NCI-H510A (cell line): Measurements from ENCODE around the gene ABCB8.
"Not testable (repeated sequence)": the region's sequence is repeated elsewhere in the genome, so short reads cannot be mapped to it uniquely, and the experiment has no call there.

Experiments
- DNase-seq: peaks from one replicate; lab custom pipeline; 2025; lab: John Stamatoyannopoulos, UW

ABCB8 gene

DNA sequence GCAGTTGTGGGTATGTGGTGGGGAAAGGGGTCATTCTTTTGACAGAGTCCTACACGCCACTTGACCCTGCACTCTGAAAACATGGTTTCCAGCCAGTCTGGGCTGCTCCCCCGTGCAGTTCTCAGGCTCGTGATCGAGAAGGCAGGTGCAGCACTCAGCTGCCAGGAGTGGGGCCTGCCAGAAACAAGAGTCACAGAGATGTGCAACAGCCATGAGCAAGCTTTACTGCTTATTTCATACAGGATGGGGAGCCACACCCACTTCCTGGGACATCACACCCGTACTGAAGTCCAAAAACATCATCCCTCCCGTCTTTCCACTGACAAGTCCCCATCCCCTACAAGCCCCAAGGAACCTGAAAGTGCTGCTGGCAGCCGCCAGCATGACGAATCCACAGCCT is 13.3 kb upstream of the ABCB8 start:
- DNase-seq, result no peak

DNA sequence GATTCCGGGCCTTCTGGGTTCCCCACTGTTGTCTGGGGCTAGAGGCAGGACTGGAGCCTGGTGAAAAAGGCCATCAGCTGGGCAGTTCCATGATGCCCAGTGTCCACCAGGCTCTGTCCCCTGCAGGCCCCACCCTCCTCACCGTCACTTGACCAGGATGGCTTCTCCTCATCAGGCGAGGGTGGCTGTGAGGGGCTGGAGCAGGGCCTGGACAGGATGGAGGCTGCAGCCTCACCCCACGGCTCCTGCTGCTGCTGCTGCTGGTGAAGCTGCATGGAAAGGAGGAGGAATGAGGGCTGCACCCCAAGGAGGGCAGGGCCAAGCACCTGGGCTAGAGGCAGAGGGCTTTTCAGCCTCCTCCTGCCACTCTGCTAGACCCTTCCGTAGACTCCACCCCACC is 12.3 kb upstream of the ABCB8 start:
- DNase-seq, result no peak

GRCh38 chr7:151016505-151016904 is 11.7 kb upstream of the ABCB8 start:
- DNase-seq, result no peak

GRCh38 chr7:151016942-151017341 is 11.3 kb upstream of the ABCB8 start:
- DNase-seq, result no peak

GRCh38 chr7:151017370-151017952 is 10.8 kb upstream of the ABCB8 start:
- no peak for DNase-seq

GRCh38 chr7:151017953-151018420 is 10.3 kb upstream of the ABCB8 start:
- no peak for DNase-seq

- no peak for DNase-seq
Measured at GRCh38 chr7:151018421-151019129, 9.7 kb upstream of the ABCB8 start.

GRCh38 chr7:151019130-151019447 is 9.2 kb upstream of the ABCB8 start:
- DNase-seq, result no peak

DNA sequence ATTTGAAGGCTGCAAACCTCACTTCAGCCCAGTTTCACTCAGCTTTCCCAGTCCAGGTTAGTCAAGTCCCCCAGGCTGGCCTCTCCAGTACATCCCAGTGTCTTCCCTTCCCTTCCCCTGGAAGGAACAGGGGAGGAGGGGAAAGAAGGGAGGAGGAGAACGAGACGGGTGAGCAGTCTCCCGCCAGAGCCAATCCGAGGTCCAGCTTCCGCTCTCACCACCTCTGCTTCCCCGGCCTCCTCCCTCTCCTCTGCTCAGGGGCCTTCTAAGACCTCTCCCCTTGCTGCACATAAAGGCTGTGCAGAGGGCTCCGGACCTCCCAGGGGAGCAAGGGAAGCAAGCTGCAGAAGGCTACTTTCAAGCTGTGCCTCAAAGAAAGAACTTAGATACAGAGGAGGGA is 8.0 kb upstream of the ABCB8 start:
- no peak for DNase-seq

- DNase-seq, result no peak
Measured at GRCh38 chr7:151023232-151023631, 5.0 kb upstream of the ABCB8 start.

- DNase-seq, result no peak
Measured at GRCh38 chr7:151024435-151025056, 3.7 kb upstream of the ABCB8 start, which contains the start of gene ATG9B. Gene ATG9B (minus strand): TSS chr7:151024494. CDS start chr7:151024423, 71 bp downstream.

DNA sequence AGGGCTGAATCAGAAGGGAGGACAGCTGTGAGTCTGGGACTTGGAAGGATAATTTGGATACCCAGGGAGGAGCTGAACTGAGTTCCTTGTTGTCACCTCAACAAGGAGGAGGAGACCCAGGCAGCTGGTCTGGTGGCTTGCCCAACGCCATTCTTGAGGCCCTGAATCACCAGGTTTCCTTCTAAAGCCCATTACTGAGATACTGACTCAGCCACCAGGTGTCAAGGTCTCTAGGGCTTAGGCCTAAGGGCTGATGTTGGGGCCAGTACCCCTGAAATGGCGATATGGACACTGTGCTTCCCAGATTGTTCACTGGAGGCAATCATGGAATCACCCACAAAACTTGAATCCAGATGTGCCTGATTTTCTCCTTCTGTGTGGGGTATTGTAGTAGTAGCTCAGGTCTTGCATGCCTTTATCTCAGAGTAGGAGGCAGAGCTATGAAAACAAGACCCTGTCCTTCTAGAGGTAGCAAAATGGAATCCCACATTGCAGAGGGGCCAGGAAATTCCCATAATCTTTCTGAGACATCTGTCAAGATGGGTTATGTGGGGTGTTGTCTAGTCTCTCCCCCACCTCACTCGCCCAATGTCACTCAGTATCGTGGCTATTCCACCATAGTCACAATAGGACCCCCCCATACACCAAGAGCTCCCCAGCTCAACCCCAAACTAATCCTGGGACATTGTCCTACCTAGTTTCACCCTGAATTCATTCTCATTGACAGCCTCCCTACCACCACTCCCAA is 2.2 kb upstream of the ABCB8 start:
- DNase-seq, result no peak

DNA sequence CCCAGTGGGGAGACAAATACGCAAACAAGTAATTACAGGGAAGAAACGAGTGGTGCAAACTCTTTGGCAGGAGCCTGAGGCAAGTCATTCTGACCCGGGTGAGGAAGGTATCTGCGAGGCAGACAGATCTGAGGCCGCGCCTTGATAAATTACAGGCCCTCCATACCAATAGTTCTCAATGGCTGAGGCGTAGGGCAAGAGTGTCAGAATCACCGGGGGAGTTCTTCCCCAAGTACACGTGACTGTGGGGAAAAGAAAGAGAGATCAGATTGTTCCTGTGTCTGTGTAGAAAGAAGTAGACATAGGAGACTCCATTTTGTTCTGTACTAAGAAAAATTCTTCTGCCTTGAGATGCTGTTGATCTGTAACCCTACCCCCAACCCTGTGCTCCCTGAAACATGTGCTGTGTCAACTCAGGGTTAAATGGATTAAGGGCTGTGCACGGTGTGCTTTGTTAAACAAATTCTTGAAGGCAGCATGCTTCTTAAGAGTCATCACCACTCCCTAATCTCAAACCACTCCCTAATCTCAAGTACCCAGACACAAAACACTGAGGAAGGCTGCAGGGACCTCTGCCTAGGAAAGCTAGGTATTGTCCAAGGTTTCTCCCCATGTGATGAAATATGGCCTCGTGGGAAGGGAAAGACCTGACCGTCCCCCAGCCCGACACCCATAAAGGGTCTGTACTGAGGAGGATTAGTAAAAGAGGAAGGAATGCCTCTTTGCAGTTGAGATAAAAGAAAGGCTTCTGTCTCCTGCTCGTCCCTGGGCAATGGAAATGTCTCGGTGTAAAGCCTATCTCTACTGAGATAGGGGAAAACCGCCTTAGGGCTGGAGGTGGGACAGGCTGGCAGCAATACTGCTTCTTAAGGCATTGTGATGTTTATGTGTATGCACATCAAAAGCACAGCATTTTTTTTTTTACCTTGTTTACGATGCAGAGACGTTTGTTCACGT is 1.2 kb upstream of the ABCB8 start:
- not testable (repeated sequence) for DNase-seq

DNA sequence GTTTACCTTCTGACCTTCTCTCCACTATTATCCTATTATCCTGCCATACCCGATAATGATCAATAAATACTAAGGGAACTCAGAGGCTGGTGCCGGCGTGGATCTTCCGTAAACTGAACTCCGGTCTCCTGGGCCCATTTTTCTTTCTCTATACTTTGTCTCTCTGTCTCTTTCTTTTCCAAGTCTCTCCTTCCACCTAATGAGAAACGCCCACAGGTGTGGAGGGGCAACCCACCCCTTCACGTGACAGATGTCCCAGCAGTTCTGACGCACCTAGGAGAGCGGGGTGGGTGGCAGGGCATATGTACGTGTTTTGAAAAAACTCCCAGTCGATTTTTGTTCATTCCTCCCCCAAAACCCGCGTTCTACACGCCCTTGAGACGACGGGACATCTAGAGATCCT is 521 bp upstream of the ABCB8 start:
- not testable (repeated sequence) for DNase-seq

GRCh38 chr7:151028948-151029501 is 775 bp downstream of the ABCB8 start:
- DNase-seq, result no peak

DNA sequence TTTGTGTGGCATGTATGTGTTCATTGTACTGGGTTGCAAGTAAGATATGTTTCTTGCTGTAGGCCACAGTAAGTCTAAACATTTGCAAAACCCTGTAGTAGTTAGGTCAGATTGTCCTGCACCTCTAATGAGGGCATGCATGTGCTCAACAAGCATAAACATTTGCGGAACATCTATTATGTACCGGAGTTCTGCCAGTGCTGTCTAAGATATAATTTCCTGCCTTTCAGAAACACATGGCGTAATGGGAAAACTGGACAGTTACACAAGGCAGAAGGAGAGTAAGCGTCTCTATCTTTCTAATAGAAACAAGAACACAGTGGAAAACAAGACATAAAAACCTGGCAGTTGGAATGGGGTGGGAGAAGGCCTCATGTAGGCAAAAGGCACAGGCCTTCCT is 2.8 kb downstream of the ABCB8 start:
- DNase-seq, result no peak

DNA sequence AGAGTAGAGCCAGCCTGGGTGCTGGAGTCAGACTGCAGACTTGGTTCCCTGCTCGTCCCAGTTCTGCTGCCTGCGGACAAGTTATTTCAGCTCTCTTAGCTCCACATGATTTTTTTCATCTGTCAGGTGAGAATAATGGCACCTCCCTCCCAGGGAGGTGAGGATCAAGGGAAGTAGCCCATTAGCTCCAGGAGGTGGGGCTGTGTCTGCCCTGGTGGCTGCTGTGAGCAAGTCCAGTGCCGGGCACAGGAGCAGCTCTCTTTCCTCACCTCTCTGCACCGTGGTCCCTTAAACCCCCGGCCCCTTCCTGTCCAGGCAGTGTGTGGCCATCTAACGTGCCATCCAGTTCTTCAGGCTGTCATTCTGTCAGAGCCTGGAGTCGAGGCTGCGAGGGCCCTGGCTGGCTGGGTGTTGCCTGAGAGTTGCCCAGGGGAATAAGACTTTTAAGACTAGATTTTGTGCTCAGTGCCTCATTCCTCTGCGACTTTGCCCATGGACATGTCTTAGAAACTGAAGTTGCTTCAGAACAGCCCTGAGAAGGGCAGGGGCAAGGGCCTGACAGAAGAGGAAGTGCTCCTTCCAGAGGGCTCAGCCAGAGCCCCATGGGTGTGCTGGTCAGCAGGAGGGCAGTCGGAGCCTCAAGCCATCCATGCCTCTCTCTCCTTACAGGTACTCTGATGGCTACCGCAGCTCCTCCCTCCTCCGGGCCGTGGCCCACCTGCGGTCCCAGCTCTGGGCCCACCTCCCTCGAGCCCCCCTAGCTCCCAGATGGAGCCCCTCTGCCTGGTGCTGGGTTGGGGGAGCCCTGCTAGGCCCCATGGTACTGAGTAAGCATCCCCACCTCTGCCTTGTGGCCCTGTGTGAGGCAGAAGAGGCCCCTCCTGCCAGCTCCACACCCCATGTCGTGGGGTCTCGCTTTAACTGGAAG is 5.0 kb downstream of the ABCB8 start:
- DNase-seq, result no peak

GRCh38 chr7:151033864-151034249 is 5.6 kb downstream of the ABCB8 start:
- no peak for DNase-seq

DNA sequence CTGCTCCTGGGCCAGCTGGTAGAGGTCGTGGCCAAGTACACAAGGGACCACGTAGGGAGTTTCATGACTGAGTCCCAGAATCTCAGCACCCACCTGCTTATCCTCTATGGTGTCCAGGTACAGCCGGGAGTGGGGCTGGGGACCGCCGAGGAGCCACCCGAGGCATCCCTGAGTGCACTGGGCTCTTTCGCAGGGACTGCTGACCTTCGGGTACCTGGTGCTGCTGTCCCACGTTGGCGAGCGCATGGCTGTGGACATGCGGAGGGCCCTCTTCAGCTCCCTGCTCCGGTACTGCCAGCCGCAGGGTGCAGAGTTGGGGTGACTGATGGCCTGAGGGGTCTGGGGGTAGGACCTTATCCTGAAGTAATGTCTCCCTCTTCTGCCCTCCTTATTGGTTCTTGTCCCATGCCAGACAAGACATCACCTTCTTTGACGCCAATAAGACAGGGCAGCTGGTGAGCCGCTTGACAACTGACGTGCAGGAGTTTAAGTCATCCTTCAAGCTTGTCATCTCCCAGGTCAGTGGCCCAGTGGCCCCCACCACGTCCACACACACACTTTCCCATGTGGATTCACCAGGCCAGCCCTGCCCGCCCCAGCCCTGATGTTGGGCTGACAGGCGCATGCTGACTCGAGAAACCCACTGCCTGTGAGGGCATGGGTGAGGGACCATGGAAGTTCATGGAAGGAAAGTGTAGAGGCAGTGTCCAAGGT is 6.2 kb downstream of the ABCB8 start:
- no peak for DNase-seq
